Stimulated activated CD4-positive, alpha-beta T cell treated with anti-CD3 and anti-CD28 coated beads, Interleukin-2, amount 100 ng/mL, for 4 hours (primary cell): Measurements from ENCODE around the gene PCGF3.
"Not testable (repeated sequence)": the region's sequence is repeated elsewhere in the genome, so short reads cannot be mapped to it uniquely, and the experiment has no call there.

Experiments used
- DNase-seq: peaks from one replicate; pipeline ENCODE4 v3.0.0-alpha.2; 2020; ENCODE audit warnings: low read depth

Gene PCGF3

GRCh38 chr4:668219-668618 is 37.4 kb upstream of the PCGF3 start:
- DNase-seq, result not testable (repeated sequence)

GRCh38 chr4:669806-670559 is 35.6 kb upstream of the PCGF3 start:
- DNase-seq, result not testable (repeated sequence)

GRCh38 chr4:671769-672168 is 33.9 kb upstream of the PCGF3 start:
- DNase-seq, result no peak

GRCh38 chr4:673349-674091 is 32.1 kb upstream of the PCGF3 start:
- no peak for DNase-seq

- peak; percentile 96 for DNase-seq
Measured at GRCh38 chr4:674172-675035, 31.2 kb upstream of the PCGF3 start, which contains the start of the genes ATP5ME and MYL5. ATP5ME (minus strand) TSS chr4:674276; CDS start chr4:674247, 29 bp downstream. MYL5 (plus strand) TSS chr4:674542; CDS start chr4:678027, 3,485 bp downstream.

GRCh38 chr4:675036-675882 is 30.4 kb upstream of the PCGF3 start:
- DNase-seq, result no peak

GRCh38 chr4:675980-676870 is 29.4 kb upstream of the PCGF3 start:
- no peak for DNase-seq

- DNase-seq, result no peak
Measured at GRCh38 chr4:676871-677235, 28.8 kb upstream of the PCGF3 start.

GRCh38 chr4:677431-678293 is 28.0 kb upstream of the PCGF3 start:
- peak; percentile 31 for DNase-seq

- DNase-seq, result no peak
Measured at GRCh38 chr4:678331-679103, 27.1 kb upstream of the PCGF3 start.

- no peak for DNase-seq
Measured at GRCh38 chr4:679104-679481, 26.5 kb upstream of the PCGF3 start.

GRCh38 chr4:679629-680028 is 26.0 kb upstream of the PCGF3 start:
- no peak for DNase-seq

GRCh38 chr4:680091-680490 is 25.5 kb upstream of the PCGF3 start:
- no peak for DNase-seq

GRCh38 chr4:680551-680927 is 25.1 kb upstream of the PCGF3 start:
- no peak for DNase-seq

GRCh38 chr4:680928-681645 is 24.5 kb upstream of the PCGF3 start:
- no peak for DNase-seq

- no peak for DNase-seq
Measured at GRCh38 chr4:681736-682451, 23.7 kb upstream of the PCGF3 start.

- DNase-seq, result no peak
Measured at GRCh38 chr4:682490-683172, 23.0 kb upstream of the PCGF3 start.
